RWPE1 (cell line): Measurements from ENCODE around the gene ELAPOR2.
"Not testable (repeated sequence)": the region's sequence is repeated elsewhere in the genome, so short reads cannot be mapped to it uniquely, and the experiment has no call there.

Experiments used
- CTCF ChIA-PET: fragments of 350-600 bp; sonication (Branson Sonifier 250); formaldehyde crosslinking; extraction: SDS; loops from one replicate; lab custom pipeline; 2021; lab: Yijun Ruan, JAX
- POLR2A ChIA-PET: fragments of 400-600 bp; formaldehyde crosslinking; extraction: SDS; loops from one replicate; lab custom pipeline; 2020; ENCODE audit warnings: antibody characterized with exemption; ENCODE audit not compliant: low non-redundant PET; lab: Yijun Ruan, JAX
- DNase-seq: peaks from one replicate; pipeline ENCODE4 v3.0.0; 2012; ENCODE audit warnings: low spot score
- H3K27ac ChIP-seq: fragments of 450-650 bp; 2 replicates; pipeline ENCODE4 v1.5.1; 2017
- CTCF ChIP-seq: fragments of 450-650 bp; conservative IDR thresholded peaks from 2 replicates; pipeline ENCODE4 v1.5.1; 2017; ENCODE audit warnings: low read depth, mild to moderate bottlenecking

ELAPOR2 gene

GRCh38 chr7:87059525-87060287 lies at the start of gene ELAPOR2:
Gene ELAPOR2, minus strand, starts transcription at chr7:87059654. Its CDS starts 141 bp downstream, at chr7:87059513.
- peak within 1 kb of the TSS; percentile 65 for H3K27ac ChIP-seq
- POLR2A ChIA-PET: no interaction called here
- peak; percentile 66 for DNase-seq
- TF ChIP-seq CTCF: peak; percentile 76
- CTCF ChIA-PET: interaction anchor here (0.6 to 1.9 kb wide), 3 partner anchors 89 to 590 kb away, joined by 3 to 7 read pairs (median 3); partner anchors contain the start of gene DMTF1

GRCh38 chr7:87107949-87108776 lies 48.7 kb upstream of the ELAPOR2 start:
- CTCF ChIA-PET: no interaction called here
- no peak for DNase-seq
- POLR2A ChIA-PET: no interaction called here

GRCh38 chr7:87106974-87107612 lies 47.6 kb upstream of the ELAPOR2 start:
- DNase-seq: no peak
- TF ChIP-seq CTCF: no peak
- ChIA-PET POLR2A (no interaction called here), CTCF (no interaction called here)
- no peak overlapping the region for H3K27ac ChIP-seq

More at GRCh38 chr7:87107949-87108776, 48.7 kb upstream of the ELAPOR2 start:
- no peak for TF ChIP-seq CTCF
- no peak overlapping the region for H3K27ac ChIP-seq

- ChIA-PET CTCF (no interaction called here), POLR2A (no interaction called here)
Measured at GRCh38 chr7:87105401-87105800, 45.9 kb upstream of the ELAPOR2 start.

GRCh38 chr7:87100326-87100725 lies 40.9 kb upstream of the ELAPOR2 start:
- POLR2A ChIA-PET: no interaction called here
- CTCF ChIA-PET: no interaction called here
- DNase-seq: peak; percentile 91
- H3K27ac ChIP-seq: no peak overlapping the region
- no peak for TF ChIP-seq CTCF

More at GRCh38 chr7:87105401-87105800, 45.9 kb upstream of the ELAPOR2 start:
- no peak for TF ChIP-seq CTCF
- no peak for DNase-seq
- no peak overlapping the region for H3K27ac ChIP-seq

- CTCF ChIA-PET, POLR2A ChIA-PET, DNase-seq, H3K27ac ChIP-seq: not testable (repeated sequence)
Measured at GRCh38 chr7:87097375-87097774, 37.9 kb upstream of the ELAPOR2 start.
